ENCODE measurements around the gene CFAP157. TPM values are rescaled to one million over a fixed set of nuclear protein-coding genes. Genes with fewer than 3 reads are reported as not detected.

The CFAP157 gene
- total and polyA plus RNA-seq, 2 donors (not counting 3 experiments of a cell fraction or from before 2014, with no cell fraction given) = 0.03 TPM; not detected in 1

GRCh38 chr9:127673234-127673633, 33.6 kb upstream of the CFAP157 start:
- dilution Hi-C loops (cut with MboI; ENCODE audit: extremely low pct_ligation_motif_present, low sequenced_read_pairs) (no loop called here), intact Hi-C loops (cut with micrococcal nuclease) (no loop called here)
- H4K20me1 ChIP-seq (replicated peaks; ENCODE audit: control insufficient read depth, extremely low read depth, insufficient read depth, low read length) = no peaks in the 10 kb centered on the region
- CTCF ChIA-PET = no interaction called here
- H3K4me3 ChIP-seq (replicated peaks in 1 of 3; ENCODE audit: insufficient read depth in 1 of 3, low read depth in 1 of 3, low read length in 3 of 3) = no peak overlapping the region
- H3K9ac ChIP-seq (replicated peaks; ENCODE audit: extremely low read depth, insufficient read depth, low read length) = no peak overlapping the region
- DNase-seq (ENCODE audit: low read depth, low spot score) = no peak
- H3K27ac ChIP-seq (ENCODE audit: insufficient read depth, low read depth, low read length) = no peak overlapping the region
- H3K9me1 ChIP-seq (replicated peaks; ENCODE audit: control insufficient read depth, extremely low read depth, insufficient read depth, low read length) = no peaks in the 10 kb centered on the region
- TF ChIP-seq FOS (IDR thresholded peaks at IDR 0.05; ENCODE audit: borderline replicate concordance, insufficient read depth, low read length) = no peak
- TF ChIP-seq MAX (IDR thresholded peaks at IDR 0.05; ENCODE audit: insufficient read depth, insufficient read length) = no peak
- TF ChIP-seq CTCF (IDR thresholded peaks at IDR 0.05; ENCODE audit: extremely low read depth in 1 of 2, insufficient read depth in 1 of 2, low read depth in 1 of 2, low read length in 2 of 2) = no peak
- TF ChIP-seq EZH2 (IDR thresholded peaks at IDR 0.05; ENCODE audit: borderline replicate concordance, low read depth, low read length, severe bottlenecking) = no peak
- no peak for TF ChIP-seq JUN (IDR thresholded peaks at IDR 0.05; ENCODE audit: borderline replicate concordance, insufficient read depth, insufficient read length, low read depth)
- no peak for TF ChIP-seq POLR2AphosphoS5 (IDR thresholded peaks at IDR 0.05; ENCODE audit: insufficient read depth, low read depth, low read length)
- TF ChIP-seq POLR2A (IDR thresholded peaks at IDR 0.05; ENCODE audit: low read depth, low read length) = no peak
- no peak for TF ChIP-seq GATA2 (IDR thresholded peaks at IDR 0.05; ENCODE audit: insufficient read depth, insufficient read length, low read depth, low read length)
- TF ChIP-seq MYC (IDR thresholded peaks at IDR 0.05; ENCODE audit: low read depth, low read length) = no peak
- POLR2A ChIA-PET = no interaction called here
- no peak for FAIRE-seq
- H3K4me2 ChIP-seq (ENCODE audit: insufficient read depth, low read length) = no peak overlapping the region
- no peaks in the 10 kb centered on the region for H3K9me3 ChIP-seq (replicated peaks; ENCODE audit: control insufficient read depth, insufficient read depth, low read length)
- BruUV-seq (replicated peaks) = no TSS peak
- H3K79me2 ChIP-seq (ENCODE audit: control insufficient read depth, insufficient read depth, low read length) = no peaks in the 10 kb centered on the region
- H2AFZ ChIP-seq (ENCODE audit: low read depth, low read length) = no peak overlapping the region
- H3K27me3 ChIP-seq (ENCODE audit: control insufficient read depth in 2 of 2, insufficient read depth in 2 of 2, low read length in 2 of 2) = no peaks in the 10 kb centered on the region
- peaks cover 4 to 12% of the 10 kb centered on the region in 2 experiments for H3K36me3 ChIP-seq (ENCODE audit: control insufficient read depth in 2 of 2, extremely low read depth in 1 of 2, insufficient read depth in 2 of 2, low read length in 2 of 2)
- H3K4me1 ChIP-seq (ENCODE audit: control insufficient read depth, extremely low read depth, insufficient read depth, low read length) = no peaks in the 10 kb centered on the region

Data from endothelial cell of umbilical vein (primary cell).